ENCODE data around the gene CENPN. TPM values are rescaled to one million over a fixed set of nuclear protein-coding genes. Genes with fewer than 3 reads are reported as not detected.

The CENPN gene
- total RNA-seq, 1 experiment from 2014 or later = 56.6 TPM

GRCh38 chr16:80997964-80998620, 8.9 kb upstream of the CENPN start:
- TF ChIP-seq TCF7L2 (IDR thresholded peaks at IDR 0.05; ENCODE audit: low read depth, low read length) = no peak
- TF ChIP-seq, protein P1, sequence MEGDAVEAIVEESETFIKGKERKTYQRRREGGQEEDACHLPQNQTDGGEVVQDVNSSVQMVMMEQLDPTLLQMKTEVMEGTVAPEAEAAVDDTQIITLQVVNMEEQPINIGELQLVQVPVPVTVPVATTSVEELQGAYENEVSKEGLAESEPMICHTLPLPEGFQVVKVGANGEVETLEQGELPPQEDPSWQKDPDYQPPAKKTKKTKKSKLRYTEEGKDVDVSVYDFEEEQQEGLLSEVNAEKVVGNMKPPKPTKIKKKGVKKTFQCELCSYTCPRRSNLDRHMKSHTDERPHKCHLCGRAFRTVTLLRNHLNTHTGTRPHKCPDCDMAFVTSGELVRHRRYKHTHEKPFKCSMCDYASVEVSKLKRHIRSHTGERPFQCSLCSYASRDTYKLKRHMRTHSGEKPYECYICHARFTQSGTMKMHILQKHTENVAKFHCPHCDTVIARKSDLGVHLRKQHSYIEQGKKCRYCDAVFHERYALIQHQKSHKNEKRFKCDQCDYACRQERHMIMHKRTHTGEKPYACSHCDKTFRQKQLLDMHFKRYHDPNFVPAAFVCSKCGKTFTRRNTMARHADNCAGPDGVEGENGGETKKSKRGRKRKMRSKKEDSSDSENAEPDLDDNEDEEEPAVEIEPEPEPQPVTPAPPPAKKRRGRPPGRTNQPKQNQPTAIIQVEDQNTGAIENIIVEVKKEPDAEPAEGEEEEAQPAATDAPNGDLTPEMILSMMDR (IDR thresholded peaks at IDR 0.05) = no peak
- no peak for TF ChIP-seq SIN3A (IDR thresholded peaks at IDR 0.05; ENCODE audit: borderline replicate concordance, insufficient read depth, low read depth, low read length)
- no peak for TF ChIP-seq POLR2AphosphoS5 (IDR thresholded peaks at IDR 0.05; ENCODE audit: low read depth, low read length)
- no peak for TF ChIP-seq REST (IDR thresholded peaks at IDR 0.05; ENCODE audit: insufficient read depth in 1 of 2, low read depth in 2 of 2, low read length in 1 of 2)
- no peak overlapping the region for H3K27ac ChIP-seq (ENCODE audit: low read length)
- no peak overlapping the region for H3K4me3 ChIP-seq (ENCODE audit: low read depth in 2 of 2, low read length in 2 of 2)
- H3K4me1 ChIP-seq (ENCODE audit: control insufficient read depth, insufficient read depth, low read length) = peaks cover 10% of the 10 kb centered on the region
- no peaks in the 10 kb centered on the region for H3K36me3 ChIP-seq (ENCODE audit: control insufficient read depth, insufficient read depth, low read length)
- in situ Hi-C loops (cut with HindIII; ENCODE audit: low pct_unique_long_range_greater_than_20kb, low sequenced_read_pairs) (no loop called here), intact Hi-C loops (cut with micrococcal nuclease; ENCODE audit: unreplicated experiment) (no loop called here)
- CTCF ChIA-PET = no interaction called here
- H3K9me3 ChIP-seq (ENCODE audit: control insufficient read depth, insufficient read depth, low read depth, low read length) = no peaks in the 10 kb centered on the region
- no peaks in the 10 kb centered on the region for H3K27me3 ChIP-seq (ENCODE audit: control insufficient read depth, insufficient read depth, low read length)
- no TSS peak for BruUV-seq (replicated peaks)
- ATAC-seq (no peak), DNase-seq (ENCODE audit: low read depth, low spot score) (no peak)
- POLR2A ChIA-PET = interaction anchor here (0.6 to 0.7 kb wide), 2 partner anchors 78 to 144 kb away, joined by 3 read pairs; no protein-coding TSS in a partner anchor

DNA sequence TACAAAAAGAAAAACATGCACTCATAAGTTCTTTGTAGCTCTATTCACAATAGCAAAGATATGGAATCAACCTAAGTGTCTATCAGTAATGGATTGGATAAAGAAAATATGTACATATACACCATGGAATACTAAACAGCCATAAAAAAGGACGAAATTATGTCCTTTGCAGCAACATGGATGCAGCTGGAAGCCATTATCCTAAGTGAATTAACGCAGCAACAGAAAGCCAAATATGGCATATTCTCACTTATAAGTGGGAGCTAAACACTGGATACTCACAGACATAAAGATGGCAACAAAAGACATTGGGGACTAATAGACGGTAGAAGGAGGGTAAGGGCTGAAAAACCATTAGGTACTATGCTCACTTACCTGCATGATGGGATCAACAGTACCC, 6.1 kb upstream of the CENPN start:
- Histone ChIP-seq H3K27me3 (ENCODE audit: control insufficient read depth, insufficient read depth, low read length) (no peaks in the 10 kb centered on the region), H3K4me3 (ENCODE audit: low read depth in 2 of 2, low read length in 2 of 2) (no peak overlapping the region), H3K9me3 (ENCODE audit: control insufficient read depth, insufficient read depth, low read depth, low read length) (no peaks in the 10 kb centered on the region), H3K27ac (ENCODE audit: low read length) (no peak overlapping the region), H3K36me3 (ENCODE audit: control insufficient read depth, insufficient read depth, low read length) (peaks cover 2% of the 10 kb centered on the region; the same call in 1 of the 2 replicates), H3K4me1 (ENCODE audit: control insufficient read depth, insufficient read depth, low read length) (peaks cover 10% of the 10 kb centered on the region)
- TF ChIP-seq SIN3A (IDR thresholded peaks at IDR 0.05; ENCODE audit: borderline replicate concordance, insufficient read depth, low read depth, low read length) (no peak), POLR2AphosphoS5 (IDR thresholded peaks at IDR 0.05; ENCODE audit: low read depth, low read length) (no peak)
- POLR2A ChIA-PET = no interaction called here
- ATAC-seq (no peak), DNase-seq (ENCODE audit: low read depth, low spot score) (no peak)
- intact Hi-C loops (cut with micrococcal nuclease; ENCODE audit: unreplicated experiment) (loop anchor here (10.0 kb wide), 1 partner anchor 734 kb away; no protein-coding TSS in a partner anchor), in situ Hi-C loops (cut with HindIII; ENCODE audit: low pct_unique_long_range_greater_than_20kb, low sequenced_read_pairs) (no loop called here)
- CTCF ChIA-PET = no interaction called here
- no TSS peak for BruUV-seq (replicated peaks)

DNA sequence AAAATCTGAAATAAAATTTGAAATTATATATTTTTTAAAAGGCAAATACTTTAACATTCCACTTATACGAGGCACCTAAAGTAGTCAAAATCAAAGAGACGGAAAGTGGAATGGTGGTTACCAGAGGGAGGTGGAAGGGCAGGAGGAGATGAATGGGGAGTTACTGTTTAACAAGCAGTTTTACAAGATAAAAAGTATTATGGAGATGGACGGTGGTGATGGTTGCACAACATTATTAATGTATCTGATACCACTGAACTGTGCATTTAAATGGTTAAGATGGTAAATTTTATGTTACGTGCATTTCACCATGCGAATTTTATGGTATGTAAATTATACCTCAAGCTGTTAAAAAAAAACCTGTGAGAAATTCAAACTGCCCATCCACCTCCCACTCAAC, 5.7 kb upstream of the CENPN start:
- Histone ChIP-seq H3K4me3 (ENCODE audit: low read depth in 2 of 2, low read length in 2 of 2) (no peak overlapping the region), H3K36me3 (ENCODE audit: control insufficient read depth, insufficient read depth, low read length) (peaks cover 6% of the 10 kb centered on the region; the same call in 1 of the 2 replicates), H3K4me1 (ENCODE audit: control insufficient read depth, insufficient read depth, low read length) (peaks cover 10% of the 10 kb centered on the region), H3K27ac (ENCODE audit: low read length) (no peak overlapping the region), H3K9me3 (ENCODE audit: control insufficient read depth, insufficient read depth, low read depth, low read length) (no peaks in the 10 kb centered on the region), H3K27me3 (ENCODE audit: control insufficient read depth, insufficient read depth, low read length) (no peaks in the 10 kb centered on the region)
- no TSS peak for BruUV-seq (replicated peaks)
- in situ Hi-C loops (cut with HindIII; ENCODE audit: low pct_unique_long_range_greater_than_20kb, low sequenced_read_pairs) = no loop called here
- ATAC-seq = no peak
- no peak for DNase-seq (ENCODE audit: low read depth, low spot score)
- TF ChIP-seq TCF7L2 (IDR thresholded peaks at IDR 0.05; ENCODE audit: low read depth, low read length) (no peak), REST (IDR thresholded peaks at IDR 0.05; ENCODE audit: insufficient read depth in 1 of 2, low read depth in 2 of 2, low read length in 1 of 2) (no peak), POLR2AphosphoS5 (IDR thresholded peaks at IDR 0.05; ENCODE audit: low read depth, low read length) (no peak), SIN3A (IDR thresholded peaks at IDR 0.05; ENCODE audit: borderline replicate concordance, insufficient read depth, low read depth, low read length) (no peak)
- TF ChIP-seq, protein P1 (IDR thresholded peaks at IDR 0.05) = no peak
- ChIA-PET POLR2A (no interaction called here), CTCF (no interaction called here)
- intact Hi-C loops (cut with micrococcal nuclease; ENCODE audit: unreplicated experiment) = loop anchor here (10.0 kb wide), 1 partner anchor 733 kb away; no protein-coding TSS in a partner anchor
